Lung (tissue), 12 donors: Measurements from ENCODE around the gene NDFIP2. TPM values are rescaled to one million over a fixed set of nuclear protein-coding genes. Genes with fewer than 3 reads are reported as not detected.
"Not testable (repeated sequence)": the region's sequence is repeated elsewhere in the genome, so short reads cannot be mapped to it uniquely, and the experiment has no call there.

Source experiments
- ATAC-seq: fragments of 200-7000 bp; cut with Tn5 transposase; one replicate; pipeline ENCODE4 v1.9.1; 2020; ENCODE audit warnings: moderate number of reproducible peaks; ENCODE audit not compliant: insufficient read depth, low FRiP score
- DNase-seq, 3 donors: peaks; one replicate each; pipeline ENCODE4 v3.0.0-alpha.2; 2013 to 2017
- H3K27ac ChIP-seq, 2 donors: one replicate each; pipeline ENCODE4 v1.5.1; 2013; ENCODE audit warnings: mild to moderate bottlenecking in 2 of 2, moderate library complexity in 2 of 2, control low read depth in 1 of 2, inconsistent platforms in 1 of 2, low read depth in 1 of 2, low read length in 1 of 2
- H3K27me3 ChIP-seq, 3 donors: one replicate each; pipeline ENCODE4 v1.5.1; 2013; ENCODE audit warnings: low read length in 2 of 3; ENCODE audit not compliant: control insufficient read depth in 3 of 3, insufficient read depth in 3 of 3
- H3K36me3 ChIP-seq, 4 donors: one replicate each; pipeline ENCODE4 v1.5.1; 2013; ENCODE audit warnings: low read length in 4 of 4, mild to moderate bottlenecking in 1 of 4, moderate library complexity in 1 of 4; ENCODE audit not compliant: control insufficient read depth in 4 of 4, insufficient read depth in 4 of 4
- H3K4me1 ChIP-seq, 5 donors: one replicate each; pipeline ENCODE4 v1.5.1; 2013; ENCODE audit warnings: low read length in 5 of 5, mild to moderate bottlenecking in 2 of 5, moderate library complexity in 1 of 5; ENCODE audit not compliant: control insufficient read depth in 5 of 5, insufficient read depth in 5 of 5
- H3K4me3 ChIP-seq: one replicate; pipeline ENCODE4 v1.5.1; 2013; ENCODE audit warnings: mild to moderate bottlenecking, control low read depth, moderate library complexity
- H3K9ac ChIP-seq, 2 donors: one replicate each; pipeline ENCODE4 v1.5.1; 2013; ENCODE audit warnings: low read length in 2 of 2, control low read depth in 1 of 2; ENCODE audit not compliant: insufficient read depth in 1 of 2
- H3K9me3 ChIP-seq, 4 donors: one replicate each; pipeline ENCODE4 v1.5.1; 2013; ENCODE audit warnings: low read length in 3 of 4, mild to moderate bottlenecking in 1 of 4, moderate library complexity in 1 of 4; ENCODE audit not compliant: control insufficient read depth in 4 of 4, insufficient read depth in 3 of 4
- CTCF ChIP-seq: IDR thresholded peaks from 2 replicates; pipeline ENCODE4 v1.5.1; 2012; ENCODE audit warnings: mild to moderate bottlenecking; ENCODE audit errors: control extremely low read depth, extremely low read depth
- WGBS, 2 donors: extraction: QIAGEN DNeasy Blood & Tissue Kit; methylation state at CpG; one replicate each; pipeline ENCODE4 v1.1.7; 2013; 5-methylcytosine and 5-hydroxymethylcytosine counted together
- polyA plus RNA-seq, 2 donors: library from polyadenylated mRNA; stranded (reverse); fragments of 200-250 nt; gene quantifications; one replicate each; pipeline ENCODE4 v1.2.1, GENCODE V29; 2013
- total RNA-seq, 2 donors: library from RNA; depleted of rRNA in 1 of 2; stranded (reverse); fragments of >200 nt in 1 of 2; gene quantifications; one replicate each; pipeline ENCODE4 v1.2.1, GENCODE V29; 2014 to 2021
- donor health status: control.
- donor health status: control.
- donor health status: Bipolar disorder and iron deficiency.
- donor health status: healthy.
- donor health status: DM: yes; HTN: yes; CAD: no.

NDFIP2 gene
- total and polyA plus RNA-seq, 4 donors: 14.0 to 38.4 (median 23.2) TPM

- Histone ChIP-seq H3K9ac (no peak overlapping the region), H3K27me3 (no peaks in the 10 kb centered on the region), H3K36me3 (no peaks in the 10 kb centered on the region), H3K4me1 (no peaks in the 10 kb centered on the region), H3K4me3 (no peak overlapping the region), H3K9me3 (no peaks in the 10 kb centered on the region), H3K27ac (no peak overlapping the region)
- TF ChIP-seq CTCF: no peak
- no peak for DNase-seq
- 64 to 77% methylated on average over 2 of the region's 2 CpGs for WGBS, 2 donors
- no peak for ATAC-seq
Measured at GRCh38 chr13:79593641-79594275, 112.8 kb downstream of the NDFIP2 start.

GRCh38 chr13:79600146-79600545, 119.2 kb downstream of the NDFIP2 start:
- not testable (repeated sequence) for H3K27ac ChIP-seq, H3K4me3 ChIP-seq, H3K4me1 ChIP-seq, H3K9ac ChIP-seq, ATAC-seq, H3K27me3 ChIP-seq, H3K9me3 ChIP-seq, H3K36me3 ChIP-seq, DNase-seq
- WGBS, 2 donors: 94 to 95% methylated on average over 26 to 33 of the region's 33 CpGs

- no peaks in the 10 kb centered on the region for H3K36me3 ChIP-seq
- no peaks in the 10 kb centered on the region for H3K27me3 ChIP-seq
- peaks cover 0 to 2% (median 0%) of the 10 kb centered on the region in 5 donors for H3K4me1 ChIP-seq
- H3K9ac ChIP-seq: no peak overlapping the region
- no peak for TF ChIP-seq CTCF
- ATAC-seq (no peak), DNase-seq (no peak)
- H3K27ac ChIP-seq: no peak overlapping the region
- 82 to 84% methylated on average over 2 of the region's 2 CpGs for WGBS, 2 donors
- peaks cover 0 to 2% (median 0%) of the 10 kb centered on the region in 4 donors for H3K9me3 ChIP-seq
- no peak overlapping the region for H3K4me3 ChIP-seq
Measured at GRCh38 chr13:79602936-79603335, 122.0 kb downstream of the NDFIP2 start.

- 3 to 6% methylated on average over 2 of the region's 2 CpGs for WGBS, 2 donors
- Histone ChIP-seq H3K4me3 (no peak overlapping the region), H3K4me1 (peaks cover 0 to 2% (median 0%) of the 10 kb centered on the region in 5 donors), H3K9ac (no peak overlapping the region), H3K9me3 (peaks cover 0 to 2% (median 0%) of the 10 kb centered on the region in 4 donors), H3K27me3 (no peaks in the 10 kb centered on the region), H3K27ac (no peak overlapping the region), H3K36me3 (no peaks in the 10 kb centered on the region)
- DNase-seq: peak in 2 of 3 donors; percentile 28 to 44
- ATAC-seq: no peak
- no peak for TF ChIP-seq CTCF
Measured at GRCh38 chr13:79604752-79605151, 123.8 kb downstream of the NDFIP2 start.

Other genes with a start within 250 kb of the NDFIP2 start
- gene RBM26, start 74.9 kb upstream of the NDFIP2 start, total RNA-seq: 10 to 100 TPM; 30.5 to 91.8 TPM
- gene RBM26, start 74.9 kb upstream of the NDFIP2 start, polyA plus RNA-seq: 10 to 100 TPM; 12.9 to 34.0 TPM